Activated CD8-positive, alpha-beta memory T cell treated with anti-CD3 and anti-CD28 coated beads, Interleukin-2, amount 10 ng/mL, durations not matched to agents 7 days and 5 days (primary cell): Measurements from ENCODE around the gene SLC35A1. TPM values are rescaled to one million over a fixed set of nuclear protein-coding genes. Genes with fewer than 3 reads are reported as not detected.
"Not testable (repeated sequence)": the region's sequence is repeated elsewhere in the genome, so short reads cannot be mapped to it uniquely, and the experiment has no call there.

Source experiments
- ATAC-seq: fragments of 150-1000 bp; cut with Tn5 transposase; one replicate; pipeline ENCODE4 v1.10.0; 2021; ENCODE audit warnings: moderate library complexity
- CTCF ChIA-PET: fragments of 350-600 bp; sonication (Branson Sonifier 250); formaldehyde crosslinking; loops from one replicate; lab custom pipeline; 2021; ENCODE audit warnings: antibody characterized with exemption; lab: Charles Lee
- DNase-seq: peaks from one replicate; pipeline ENCODE4 v3.0.0-alpha.2; 2020
- H3K27ac Mint-ChIP-seq: one replicate; pipeline ENCODE4 v1.8.0; 2021; ENCODE audit warnings: mild to moderate bottlenecking, mixed read lengths
- H3K27me3 Mint-ChIP-seq: one replicate; pipeline ENCODE4 v1.8.0; 2021; ENCODE audit warnings: mixed read lengths
- H3K36me3 Mint-ChIP-seq: one replicate; pipeline ENCODE4 v1.8.0; 2021; ENCODE audit warnings: mild to moderate bottlenecking, mixed read lengths
- H3K4me1 Mint-ChIP-seq: one replicate; pipeline ENCODE4 v1.8.0; 2021; ENCODE audit warnings: mixed read lengths
- H3K4me3 Mint-ChIP-seq: one replicate; pipeline ENCODE4 v1.8.0; 2021; ENCODE audit warnings: mild to moderate bottlenecking, moderate library complexity, mixed read lengths
- H3K9me3 Mint-ChIP-seq: one replicate; pipeline ENCODE4 v1.8.0; 2022; ENCODE audit warnings: low read depth, mixed read lengths
- total RNA-seq, 2 experiments: library from RNA; stranded (reverse); gene quantifications; one replicate each; pipeline ENCODE4 v1.2.3, GENCODE V29; 2021

The SLC35A1 gene
- total RNA-seq, 2 experiments from 2014 or later: 12.0 to 12.2 TPM

DNA sequence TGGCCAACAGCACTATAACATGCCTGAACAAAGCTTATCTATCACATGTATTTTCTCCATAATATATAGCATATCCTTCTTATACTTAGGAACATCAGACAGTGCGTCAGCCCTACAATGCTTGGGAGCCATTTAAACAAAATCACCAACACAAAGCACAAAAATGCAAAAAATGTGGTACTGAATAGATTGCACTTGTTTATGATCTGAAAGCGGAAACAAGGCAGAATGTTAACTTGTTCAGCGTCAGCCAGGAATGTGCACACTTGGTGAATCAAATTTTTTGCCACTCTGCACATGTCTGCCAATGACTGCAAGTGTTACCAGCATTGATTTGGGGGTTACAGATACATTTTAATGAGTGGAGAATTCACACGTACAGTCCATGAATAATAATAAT is 14.8 kb downstream of the SLC35A1 start:
- no peak for ATAC-seq
- CTCF ChIA-PET: no interaction called here
- H3K4me3 Mint-ChIP-seq: no peak overlapping the region

DNA sequence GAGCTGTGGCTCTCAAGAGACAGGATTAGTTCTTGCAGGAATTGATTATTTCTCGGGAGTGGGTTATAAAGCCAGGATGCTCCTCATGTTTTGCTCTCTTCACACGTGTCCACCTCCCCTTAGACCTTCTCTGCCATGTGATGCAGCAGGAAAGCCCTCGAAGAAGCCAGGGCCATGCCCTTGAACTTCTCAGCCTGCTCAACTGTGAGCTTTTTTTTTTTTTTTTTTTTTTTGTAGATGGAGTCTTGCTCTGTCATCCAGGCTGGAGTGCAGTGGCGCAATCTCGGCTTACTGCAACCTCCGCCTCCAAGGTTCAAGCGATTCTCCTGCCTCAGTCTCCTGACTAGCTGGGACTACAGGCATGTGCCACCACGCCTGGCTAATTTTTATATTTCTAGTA is 16.6 kb downstream of the SLC35A1 start:
- DNase-seq, CTCF ChIA-PET, H3K27ac Mint-ChIP-seq, ATAC-seq, H3K4me3 Mint-ChIP-seq, H3K4me1 Mint-ChIP-seq, H3K9me3 Mint-ChIP-seq, H3K27me3 Mint-ChIP-seq: not testable (repeated sequence)
- H3K36me3 Mint-ChIP-seq: peaks cover 13% of the 10 kb centered on the region

More for the DNA sequence above, 14.8 kb downstream of the SLC35A1 start:
- peaks cover 11% of the 10 kb centered on the region for H3K36me3 Mint-ChIP-seq
- no peak for DNase-seq
- no peaks in the 10 kb centered on the region for H3K27me3 Mint-ChIP-seq
- H3K27ac Mint-ChIP-seq: no peak overlapping the region
- peaks cover 14% of the 10 kb centered on the region for H3K4me1 Mint-ChIP-seq
- no peaks in the 10 kb centered on the region for H3K9me3 Mint-ChIP-seq

DNA sequence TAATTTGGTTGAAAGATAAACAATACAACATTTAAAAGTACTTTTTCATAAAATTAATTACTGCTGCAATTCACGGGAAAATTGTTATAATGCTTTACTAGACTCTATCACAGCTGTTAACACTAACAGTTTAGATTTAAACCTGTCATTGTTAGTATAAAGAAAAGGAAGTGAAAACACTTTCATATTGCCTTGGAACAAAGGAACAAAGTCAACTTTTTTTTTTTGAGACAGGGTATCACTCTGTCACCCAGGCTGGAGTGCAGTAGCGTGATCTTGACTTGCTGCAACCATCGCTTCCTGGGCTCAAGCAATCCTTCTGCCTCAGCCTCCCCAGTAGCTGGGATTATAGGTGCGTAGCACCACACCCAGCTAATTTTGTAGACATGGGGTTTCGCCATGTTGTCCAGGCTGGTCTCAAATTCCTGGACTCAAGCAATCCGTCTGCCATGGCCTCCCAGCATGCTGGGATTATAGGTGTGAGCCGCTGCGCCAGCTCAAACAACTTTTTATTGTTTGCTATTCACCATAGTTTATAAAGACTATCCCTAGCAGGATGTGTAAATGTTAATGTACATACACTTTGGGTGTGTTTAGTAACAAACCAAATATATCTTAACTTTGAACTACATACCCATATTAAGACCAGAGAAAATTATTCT is 22.1 kb downstream of the SLC35A1 start:
- Mint-ChIP-seq H3K27me3 (no peaks in the 10 kb centered on the region), H3K4me1 (peaks cover 2% of the 10 kb centered on the region), H3K9me3 (no peaks in the 10 kb centered on the region), H3K36me3 (peaks cover 14% of the 10 kb centered on the region), H3K4me3 (no peak overlapping the region), H3K27ac (no peak overlapping the region)
- DNase-seq: no peak
- CTCF ChIA-PET: interaction anchor here (0.6 to 1.1 kb wide), 2 partner anchors 9 to 316 kb away, joined by 3 to 5 read pairs; no protein-coding TSS in a partner anchor
- no peak for ATAC-seq

GRCh38 chr6:87498048-87498447 is 25.3 kb downstream of the SLC35A1 start:
- peaks cover 2% of the 10 kb centered on the region for H3K4me1 Mint-ChIP-seq
- CTCF ChIA-PET: no interaction called here
- peaks cover 19% of the 10 kb centered on the region for H3K36me3 Mint-ChIP-seq
- DNase-seq: no peak
- no peak for ATAC-seq
- no peak overlapping the region for H3K27ac Mint-ChIP-seq
- no peak overlapping the region for H3K4me3 Mint-ChIP-seq
- H3K9me3 Mint-ChIP-seq: no peaks in the 10 kb centered on the region
- no peaks in the 10 kb centered on the region for H3K27me3 Mint-ChIP-seq

GRCh38 chr6:87501809-87502572 is 29.2 kb downstream of the SLC35A1 start:
- ATAC-seq: no peak
- H3K27me3 Mint-ChIP-seq: no peaks in the 10 kb centered on the region
- H3K36me3 Mint-ChIP-seq: peaks cover 28% of the 10 kb centered on the region
- no peak overlapping the region for H3K4me3 Mint-ChIP-seq
- CTCF ChIA-PET: no interaction called here
- no peaks in the 10 kb centered on the region for H3K9me3 Mint-ChIP-seq
- no peak overlapping the region for H3K27ac Mint-ChIP-seq
- DNase-seq: no peak
- peaks cover 10% of the 10 kb centered on the region for H3K4me1 Mint-ChIP-seq

DNA sequence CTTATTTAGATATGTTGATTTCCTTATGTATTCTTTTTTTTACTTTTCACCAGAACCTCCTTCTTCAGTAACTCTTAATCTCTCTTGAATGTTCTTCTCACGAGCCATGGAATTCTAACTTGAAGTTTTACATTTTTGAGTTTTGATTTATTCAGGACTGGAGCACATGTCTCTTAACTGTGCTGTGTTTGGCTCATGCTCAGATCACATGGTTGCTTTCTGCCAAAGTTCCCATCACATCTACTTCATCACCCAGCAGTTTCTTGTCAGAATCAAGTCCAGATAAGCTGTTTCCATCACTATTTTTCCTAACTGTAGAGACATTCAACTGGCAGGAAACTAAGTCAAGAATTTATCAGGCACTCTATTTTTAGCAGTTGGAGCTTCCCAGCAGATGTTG is 31.7 kb downstream of the SLC35A1 start:
- no peaks in the 10 kb centered on the region for H3K27me3 Mint-ChIP-seq
- H3K4me3 Mint-ChIP-seq: no peak overlapping the region
- H3K9me3 Mint-ChIP-seq: no peaks in the 10 kb centered on the region
- CTCF ChIA-PET: interaction anchor here (0.9 kb wide), 1 partner anchor 10 kb away, joined by 5 read pairs; no protein-coding TSS in a partner anchor
- peaks cover 7% of the 10 kb centered on the region for H3K4me1 Mint-ChIP-seq
- DNase-seq (no peak), ATAC-seq (no peak)
- peaks cover 32% of the 10 kb centered on the region for H3K36me3 Mint-ChIP-seq
- H3K27ac Mint-ChIP-seq: no peak overlapping the region

- CTCF ChIA-PET: no interaction called here
- peaks cover 35% of the 10 kb centered on the region for H3K36me3 Mint-ChIP-seq
These were observed 42.1 kb downstream of the SLC35A1 start for GRCh38 chr6:87514831-87515230.

GRCh38 chr6:87518453-87518852 is 45.7 kb downstream of the SLC35A1 start:
- H3K4me1 Mint-ChIP-seq: peaks cover 7% of the 10 kb centered on the region
- no peak overlapping the region for H3K27ac Mint-ChIP-seq
- CTCF ChIA-PET: no interaction called here
- peaks cover 29% of the 10 kb centered on the region for H3K36me3 Mint-ChIP-seq
- H3K27me3 Mint-ChIP-seq: no peaks in the 10 kb centered on the region
- no peaks in the 10 kb centered on the region for H3K9me3 Mint-ChIP-seq
- H3K4me3 Mint-ChIP-seq: no peak overlapping the region
- DNase-seq (no peak), ATAC-seq (no peak)

More at GRCh38 chr6:87514831-87515230, 42.1 kb downstream of the SLC35A1 start:
- H3K9me3 Mint-ChIP-seq: no peaks in the 10 kb centered on the region
- no peaks in the 10 kb centered on the region for H3K27me3 Mint-ChIP-seq
- no peak overlapping the region for H3K4me3 Mint-ChIP-seq
- ATAC-seq (peak; percentile 20), DNase-seq (no peak)
- peaks cover 7% of the 10 kb centered on the region for H3K4me1 Mint-ChIP-seq
- peak overlapping the region; percentile 24 for H3K27ac Mint-ChIP-seq

GRCh38 chr6:87522686-87523085 is 49.9 kb downstream of the SLC35A1 start:
- Mint-ChIP-seq H3K27ac (no peak overlapping the region), H3K27me3 (no peaks in the 10 kb centered on the region), H3K36me3 (peaks cover 29% of the 10 kb centered on the region), H3K4me1 (no peaks in the 10 kb centered on the region), H3K4me3 (no peak overlapping the region), H3K9me3 (no peaks in the 10 kb centered on the region)
- DNase-seq: no peak
- CTCF ChIA-PET: interaction anchor here (0.7 kb wide), 1 partner anchor 1621 kb away, joined by 3 read pairs; no protein-coding TSS in a partner anchor
- ATAC-seq: no peak

DNA sequence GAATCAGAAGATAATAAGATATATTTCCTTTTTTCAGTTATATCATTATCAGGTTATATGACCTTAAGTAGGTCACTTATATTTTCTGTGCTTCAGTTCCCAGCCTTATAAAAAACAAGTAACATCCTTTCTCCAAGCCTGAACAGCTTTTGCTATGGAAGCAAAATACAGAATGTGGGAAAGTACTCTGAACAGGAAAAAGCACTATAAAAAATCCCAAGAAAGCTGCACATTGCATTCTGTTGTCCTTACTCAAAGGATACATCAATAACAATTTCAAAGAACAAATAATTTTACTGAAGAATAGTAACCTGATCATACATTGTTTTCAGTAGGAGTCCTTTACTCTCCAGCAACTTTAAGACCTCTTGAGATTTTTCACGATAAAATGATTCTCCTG is 56.4 kb downstream of the SLC35A1 start:
- no peaks in the 10 kb centered on the region for H3K27me3 Mint-ChIP-seq
- ATAC-seq: no peak
- no peak overlapping the region for H3K4me3 Mint-ChIP-seq
- no peak overlapping the region for H3K27ac Mint-ChIP-seq
- CTCF ChIA-PET: no interaction called here
- no peak for DNase-seq
- H3K9me3 Mint-ChIP-seq: no peaks in the 10 kb centered on the region
- peaks cover 28% of the 10 kb centered on the region for H3K36me3 Mint-ChIP-seq
- no peaks in the 10 kb centered on the region for H3K4me1 Mint-ChIP-seq

GRCh38 chr6:87534377-87535047 is 61.7 kb downstream of the SLC35A1 start:
- DNase-seq (no peak), ATAC-seq (no peak)
- Mint-ChIP-seq H3K27ac (no peak overlapping the region), H3K36me3 (peaks cover 20% of the 10 kb centered on the region), H3K4me1 (no peaks in the 10 kb centered on the region), H3K9me3 (peaks cover 3% of the 10 kb centered on the region), H3K4me3 (no peak overlapping the region), H3K27me3 (no peaks in the 10 kb centered on the region)
- CTCF ChIA-PET: no interaction called here

DNA sequence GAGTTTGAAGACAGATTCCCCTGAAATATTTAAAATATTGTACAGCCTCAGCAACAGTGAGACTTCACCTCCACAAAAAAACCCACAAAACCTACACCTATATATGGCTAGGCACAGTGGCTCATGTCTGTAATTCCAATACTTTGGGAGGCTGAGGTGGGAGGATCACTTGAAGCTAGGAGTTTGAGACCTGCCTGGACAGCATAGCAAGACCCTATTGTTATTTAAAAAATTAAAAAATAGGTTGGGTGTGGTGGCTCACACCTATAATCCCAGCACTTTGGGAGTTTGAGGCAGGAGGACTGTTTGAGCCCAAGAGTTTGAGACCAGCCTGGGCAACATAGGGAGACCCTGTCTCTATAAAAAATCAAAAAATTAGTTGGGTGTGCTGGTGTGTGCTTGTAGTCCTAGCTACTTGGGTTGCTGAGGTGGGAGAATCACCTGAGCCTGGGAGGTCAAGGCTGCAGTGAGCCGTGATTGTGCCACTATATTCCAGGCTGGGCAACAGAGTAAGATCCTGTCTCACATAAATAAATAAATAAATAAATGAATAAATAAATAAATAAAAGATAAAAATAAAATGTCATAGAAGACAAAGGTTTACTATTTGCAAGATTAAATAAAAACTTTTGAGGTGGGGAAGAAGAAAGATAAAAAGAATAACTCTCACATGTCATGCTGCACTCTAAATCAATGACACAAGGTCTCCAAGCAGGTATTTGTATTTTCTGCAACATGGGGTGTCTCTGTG is 65.9 kb downstream of the SLC35A1 start:
- Mint-ChIP-seq H3K27ac (no peak overlapping the region), H3K27me3 (no peaks in the 10 kb centered on the region), H3K4me3 (no peak overlapping the region), H3K9me3 (peaks cover 9% of the 10 kb centered on the region), H3K36me3 (peaks cover 34% of the 10 kb centered on the region), H3K4me1 (no peaks in the 10 kb centered on the region)
- CTCF ChIA-PET: no interaction called here
- ATAC-seq: no peak
- no peak for DNase-seq

DNA sequence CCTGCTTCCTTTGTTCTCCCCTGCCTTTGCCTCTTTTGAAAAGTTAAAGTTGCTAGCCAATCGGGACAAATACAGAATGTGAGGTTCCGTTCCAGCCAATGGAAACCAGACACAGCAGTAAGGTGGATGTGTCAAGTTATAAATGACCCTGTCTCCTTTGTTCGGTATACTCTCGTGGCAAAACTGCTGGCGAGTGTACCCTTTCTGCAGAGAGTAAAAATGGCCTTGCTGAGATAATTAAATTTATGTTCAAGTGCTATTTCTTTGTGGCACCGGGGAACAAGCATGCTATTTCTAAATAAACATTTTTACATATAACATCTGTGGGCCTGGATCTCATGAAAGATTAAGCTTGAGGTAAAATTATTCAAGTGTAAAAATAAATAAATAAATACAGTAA is 66.8 kb downstream of the SLC35A1 start:
- no peak for DNase-seq
- Mint-ChIP-seq H3K36me3 (peaks cover 39% of the 10 kb centered on the region), H3K4me3 (no peak overlapping the region)

More for the DNA sequence above, 66.8 kb downstream of the SLC35A1 start:
- no peak overlapping the region for H3K27ac Mint-ChIP-seq
- peaks cover 9% of the 10 kb centered on the region for H3K9me3 Mint-ChIP-seq
- ATAC-seq: no peak
- CTCF ChIA-PET: no interaction called here
- no peaks in the 10 kb centered on the region for H3K4me1 Mint-ChIP-seq
- no peaks in the 10 kb centered on the region for H3K27me3 Mint-ChIP-seq
